Thyroid gland (tissue), 4 donors: ENCODE data around the gene ALDH1L1.

Experiments
- CTCF ChIP-seq, 6 experiments: fragments of 200-600 bp in 3 of 6; fragments of 450-650 bp in 3 of 6; sonication (generic) in 3 of 6; IDR thresholded peaks; one replicate each; pipeline ENCODE4 v1.5.1; 2016 to 2019; ENCODE audit warnings: antibody characterized with exemption in 6 of 6, mild to moderate bottlenecking in 2 of 6, inconsistent platforms in 1 of 6, moderate library complexity in 1 of 6
- POLR2A ChIP-seq, 2 donors: fragments of 450-650 bp; IDR thresholded peaks; one replicate each; pipeline ENCODE4 v1.6.1; 2017; ENCODE audit warnings: antibody characterized with exemption in 2 of 2, mild to moderate bottlenecking in 2 of 2, moderate library complexity in 1 of 2

DNA sequence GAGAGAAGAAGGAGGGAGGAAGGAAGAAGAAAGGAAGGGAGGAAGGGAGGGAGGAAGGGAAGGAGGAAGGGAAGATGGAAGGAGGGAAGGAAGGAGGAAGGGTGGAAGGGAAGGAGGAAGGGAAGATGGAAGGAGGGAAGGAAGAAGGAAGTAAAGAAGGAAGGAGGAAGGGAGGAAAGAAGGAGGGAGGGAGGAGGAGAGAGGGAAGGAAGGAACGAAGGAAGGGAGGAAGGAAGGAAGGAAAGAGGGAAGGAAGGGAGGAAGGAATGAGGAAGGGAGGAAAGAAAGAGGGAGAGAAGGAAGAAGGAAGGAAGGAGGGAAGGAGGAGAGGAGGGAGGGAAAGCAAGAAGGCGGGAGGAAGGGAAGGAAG is 31.8 kb upstream of the ALDH1L1 start:
- TF ChIP-seq CTCF (IDR thresholded peaks at IDR 0.05) (no peak), POLR2A (IDR thresholded peaks at IDR 0.05) (no peak)
